HG03439 (cell line): ENCODE measurements around the gene IL10RB.
"Not testable (repeated sequence)": the region's sequence is repeated elsewhere in the genome, so short reads cannot be mapped to it uniquely, and the experiment has no call there.

Experiments
- ATAC-seq: cut with Tn5 transposase; IDR thresholded peaks from one replicate; pipeline ENCODE4 v1.9.1; 2021; ENCODE audit warnings: mild to moderate bottlenecking, moderate library complexity; ENCODE audit not compliant: unreplicated experiment

IL10RB gene

GRCh38 chr21:33300701-33301631 lies 34.8 kb downstream of the IL10RB start:
- ATAC-seq = no peak

- ATAC-seq = no peak
These were observed 35.5 kb downstream of the IL10RB start for GRCh38 chr21:33301632-33302002.

GRCh38 chr21:33302055-33302454 lies 35.9 kb downstream of the IL10RB start:
- no peak for ATAC-seq

GRCh38 chr21:33302796-33303195 lies 36.6 kb downstream of the IL10RB start:
- no peak for ATAC-seq

GRCh38 chr21:33305344-33305671 lies 39.1 kb downstream of the IL10RB start:
- no peak for ATAC-seq

GRCh38 chr21:33305938-33306337 lies 39.8 kb downstream of the IL10RB start:
- no peak for ATAC-seq

- ATAC-seq = peak; percentile 87
These were observed 42.7 kb downstream of the IL10RB start for GRCh38 chr21:33308586-33309490.

GRCh38 chr21:33309778-33310177 lies 43.6 kb downstream of the IL10RB start:
- ATAC-seq = no peak

- no peak for ATAC-seq
These were observed 46.0 kb downstream of the IL10RB start for GRCh38 chr21:33312121-33312520.

- no peak for ATAC-seq
These were observed 47.0 kb downstream of the IL10RB start for GRCh38 chr21:33313183-33313582.

GRCh38 chr21:33313611-33314010 lies 47.4 kb downstream of the IL10RB start:
- ATAC-seq = no peak

- no peak for ATAC-seq
These were observed 47.9 kb downstream of the IL10RB start for GRCh38 chr21:33314111-33314510.

- ATAC-seq = no peak
These were observed 50.0 kb downstream of the IL10RB start for GRCh38 chr21:33315946-33316710.

- ATAC-seq = no peak
These were observed 51.0 kb downstream of the IL10RB start for GRCh38 chr21:33317145-33317544.

- ATAC-seq = no peak
These were observed 51.8 kb downstream of the IL10RB start for GRCh38 chr21:33317786-33318486.

- ATAC-seq = not testable (repeated sequence)
These were observed 54.8 kb downstream of the IL10RB start for GRCh38 chr21:33321005-33321404.

GRCh38 chr21:33323610-33324009 lies 57.4 kb downstream of the IL10RB start:
- ATAC-seq = not testable (repeated sequence)

- peak; percentile 81 for ATAC-seq
These were observed 58.4 kb downstream of the IL10RB start, which contains the start of gene IFNAR1 for GRCh38 chr21:33324291-33325221. Gene IFNAR1, plus strand, starts transcription at chr21:33324970. Its CDS starts 86 bp downstream, at chr21:33325056.
